ENCODE data around the gene CDC14C. TPM values are rescaled to one million over a fixed set of nuclear protein-coding genes. Genes with fewer than 3 reads are reported as not detected.

CDC14C gene
- total RNA-seq, 1 donor from 2014 or later: 0.14 TPM

DNA sequence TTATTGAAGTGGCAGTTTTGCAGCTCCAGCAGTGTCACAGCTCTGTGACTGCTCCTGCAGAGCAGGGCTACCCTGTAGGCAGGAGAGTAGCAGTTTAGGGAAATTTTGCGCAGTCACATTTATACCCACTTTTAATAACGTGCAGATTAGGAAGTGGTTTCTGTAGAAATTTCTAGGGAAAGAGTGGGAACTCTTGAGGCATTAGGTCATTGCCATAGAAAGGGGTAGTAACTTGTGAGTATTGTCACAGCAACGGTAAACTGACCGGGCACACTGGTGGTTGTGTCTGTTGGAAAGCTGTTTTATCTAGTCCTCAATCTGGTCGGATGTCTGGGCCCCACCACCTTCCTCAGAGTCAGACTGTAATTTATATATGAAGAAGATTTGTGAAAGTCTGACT, 51.9 kb downstream of the CDC14C start:
- no peak overlapping the region for H2AFZ ChIP-seq (ENCODE audit: low read depth, low read length)
- no peaks in the 10 kb centered on the region for H4K20me1 ChIP-seq (ENCODE audit: insufficient read depth, low read length)
- no peaks in the 10 kb centered on the region for H3K9me3 ChIP-seq (ENCODE audit: insufficient read depth, low read depth, low read length)
- H3K4me2 ChIP-seq (ENCODE audit: low read length): no peak overlapping the region
- Mint-ChIP-seq H3K4me3 (ENCODE audit: unreplicated experiment) (no peak overlapping the region), H3K9me3 (ENCODE audit: unreplicated experiment) (no peaks in the 10 kb centered on the region), H3K27me3 (ENCODE audit: low read depth, unreplicated experiment) (no peaks in the 10 kb centered on the region), H3K27ac (ENCODE audit: unreplicated experiment) (no peak overlapping the region), H3K36me3 (ENCODE audit: low read depth, unreplicated experiment) (no peaks in the 10 kb centered on the region), H3K4me1 (ENCODE audit: low read depth, unreplicated experiment) (no peaks in the 10 kb centered on the region)
- H3K79me2 ChIP-seq (ENCODE audit: insufficient read depth, low read length): no peaks in the 10 kb centered on the region
- no peak overlapping the region for H3K27ac ChIP-seq (ENCODE audit: low read depth, low read length)
- H3K27me3 ChIP-seq (ENCODE audit: insufficient read depth, low read length): no peaks in the 10 kb centered on the region
- H3K36me3 ChIP-seq (ENCODE audit: insufficient read depth, low read length): no peaks in the 10 kb centered on the region
- H3K9ac ChIP-seq (ENCODE audit: low read length): no peak overlapping the region
- DNase-seq (ENCODE audit: low read depth) (no peak), FAIRE-seq (no peak)
- TF ChIP-seq, protein P1, sequence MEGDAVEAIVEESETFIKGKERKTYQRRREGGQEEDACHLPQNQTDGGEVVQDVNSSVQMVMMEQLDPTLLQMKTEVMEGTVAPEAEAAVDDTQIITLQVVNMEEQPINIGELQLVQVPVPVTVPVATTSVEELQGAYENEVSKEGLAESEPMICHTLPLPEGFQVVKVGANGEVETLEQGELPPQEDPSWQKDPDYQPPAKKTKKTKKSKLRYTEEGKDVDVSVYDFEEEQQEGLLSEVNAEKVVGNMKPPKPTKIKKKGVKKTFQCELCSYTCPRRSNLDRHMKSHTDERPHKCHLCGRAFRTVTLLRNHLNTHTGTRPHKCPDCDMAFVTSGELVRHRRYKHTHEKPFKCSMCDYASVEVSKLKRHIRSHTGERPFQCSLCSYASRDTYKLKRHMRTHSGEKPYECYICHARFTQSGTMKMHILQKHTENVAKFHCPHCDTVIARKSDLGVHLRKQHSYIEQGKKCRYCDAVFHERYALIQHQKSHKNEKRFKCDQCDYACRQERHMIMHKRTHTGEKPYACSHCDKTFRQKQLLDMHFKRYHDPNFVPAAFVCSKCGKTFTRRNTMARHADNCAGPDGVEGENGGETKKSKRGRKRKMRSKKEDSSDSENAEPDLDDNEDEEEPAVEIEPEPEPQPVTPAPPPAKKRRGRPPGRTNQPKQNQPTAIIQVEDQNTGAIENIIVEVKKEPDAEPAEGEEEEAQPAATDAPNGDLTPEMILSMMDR (IDR thresholded peaks at IDR 0.05; ENCODE audit: insufficient read depth, low read depth, low read length): no peak
- no peak for TF ChIP-seq EZH2 (IDR thresholded peaks at IDR 0.05; ENCODE audit: insufficient read depth, low read length)
- H3K4me3 ChIP-seq (ENCODE audit: insufficient read depth, low read depth, low read length): no peak overlapping the region
- no peaks in the 10 kb centered on the region for H3K4me1 ChIP-seq (ENCODE audit: insufficient read depth, low read length)

DNA sequence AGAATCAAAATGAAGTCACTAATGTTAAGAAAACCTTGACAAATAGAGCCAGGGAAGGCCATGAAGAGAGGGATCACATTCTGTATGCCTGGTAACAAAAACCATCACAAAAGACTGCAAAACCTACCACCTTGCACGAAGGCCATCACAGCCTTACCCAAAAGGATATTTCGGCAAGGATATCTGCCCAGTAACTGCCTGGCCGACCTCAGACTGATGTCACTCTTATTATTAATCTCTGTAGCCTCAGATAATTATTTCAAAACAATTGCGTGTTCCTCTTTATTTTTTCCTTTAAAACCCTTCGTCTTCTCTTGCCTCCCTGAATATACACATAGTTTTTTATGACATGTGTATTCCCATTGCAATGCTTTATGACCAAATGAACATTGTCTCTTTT, 52.5 kb downstream of the CDC14C start:
- H3K9me3 ChIP-seq (ENCODE audit: insufficient read depth, low read depth, low read length): no peaks in the 10 kb centered on the region
- H3K9ac ChIP-seq (ENCODE audit: low read length): no peak overlapping the region
- H2AFZ ChIP-seq (ENCODE audit: low read depth, low read length): no peak overlapping the region
- Mint-ChIP-seq H3K36me3 (ENCODE audit: low read depth, unreplicated experiment) (no peaks in the 10 kb centered on the region), H3K27me3 (ENCODE audit: low read depth, unreplicated experiment) (no peaks in the 10 kb centered on the region), H3K27ac (ENCODE audit: unreplicated experiment) (no peak overlapping the region), H3K4me3 (ENCODE audit: unreplicated experiment) (no peak overlapping the region), H3K4me1 (ENCODE audit: low read depth, unreplicated experiment) (no peaks in the 10 kb centered on the region), H3K9me3 (ENCODE audit: unreplicated experiment) (no peaks in the 10 kb centered on the region)
- no peaks in the 10 kb centered on the region for H3K79me2 ChIP-seq (ENCODE audit: insufficient read depth, low read length)
- no peak overlapping the region for H3K4me3 ChIP-seq (ENCODE audit: insufficient read depth, low read depth, low read length)
- TF ChIP-seq EZH2 (IDR thresholded peaks at IDR 0.05; ENCODE audit: insufficient read depth, low read length): no peak
- TF ChIP-seq, protein P1 (IDR thresholded peaks at IDR 0.05; ENCODE audit: insufficient read depth, low read depth, low read length): no peak
- H4K20me1 ChIP-seq (ENCODE audit: insufficient read depth, low read length): no peaks in the 10 kb centered on the region
- no peak overlapping the region for H3K27ac ChIP-seq (ENCODE audit: low read depth, low read length)
- no peak overlapping the region for H3K4me2 ChIP-seq (ENCODE audit: low read length)
- FAIRE-seq (no peak), DNase-seq (ENCODE audit: low read depth) (no peak)
- no peaks in the 10 kb centered on the region for H3K36me3 ChIP-seq (ENCODE audit: insufficient read depth, low read length)
- H3K4me1 ChIP-seq (ENCODE audit: insufficient read depth, low read length): no peaks in the 10 kb centered on the region
- H3K27me3 ChIP-seq (ENCODE audit: insufficient read depth, low read length): no peaks in the 10 kb centered on the region
